ENCODE data around the gene WNT5A. TPM values are rescaled to one million over a fixed set of nuclear protein-coding genes. Genes with fewer than 3 reads are reported as not detected.

WNT5A gene
- polyA plus RNA-seq, 1 donor from 2014 or later = 0.59 TPM

DNA sequence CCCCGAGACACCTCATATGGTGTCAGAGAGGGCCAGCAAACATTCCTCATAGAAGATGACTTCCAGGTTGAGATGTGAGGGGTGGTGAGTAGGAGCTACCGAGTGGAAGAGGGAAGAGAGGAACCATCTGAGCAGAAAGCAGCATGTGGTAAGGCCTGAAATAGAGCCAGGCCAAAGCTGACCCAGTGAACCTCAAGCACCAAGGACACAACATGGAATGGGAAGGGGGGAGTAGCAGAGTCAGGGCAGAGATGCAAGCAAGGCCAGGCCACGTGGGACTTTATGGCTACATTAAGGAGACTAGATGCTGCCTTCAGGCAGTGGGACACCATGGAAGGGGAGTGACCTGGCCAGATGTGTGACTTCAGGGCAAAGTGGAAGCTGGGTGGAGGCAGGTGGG lies 38.3 kb upstream of the WNT5A start:
- no peak for TF ChIP-seq EZH2 (IDR thresholded peaks at IDR 0.05; ENCODE audit: borderline replicate concordance, insufficient read depth, low read length, poor library complexity, severe bottlenecking)
- TF ChIP-seq, protein P1, sequence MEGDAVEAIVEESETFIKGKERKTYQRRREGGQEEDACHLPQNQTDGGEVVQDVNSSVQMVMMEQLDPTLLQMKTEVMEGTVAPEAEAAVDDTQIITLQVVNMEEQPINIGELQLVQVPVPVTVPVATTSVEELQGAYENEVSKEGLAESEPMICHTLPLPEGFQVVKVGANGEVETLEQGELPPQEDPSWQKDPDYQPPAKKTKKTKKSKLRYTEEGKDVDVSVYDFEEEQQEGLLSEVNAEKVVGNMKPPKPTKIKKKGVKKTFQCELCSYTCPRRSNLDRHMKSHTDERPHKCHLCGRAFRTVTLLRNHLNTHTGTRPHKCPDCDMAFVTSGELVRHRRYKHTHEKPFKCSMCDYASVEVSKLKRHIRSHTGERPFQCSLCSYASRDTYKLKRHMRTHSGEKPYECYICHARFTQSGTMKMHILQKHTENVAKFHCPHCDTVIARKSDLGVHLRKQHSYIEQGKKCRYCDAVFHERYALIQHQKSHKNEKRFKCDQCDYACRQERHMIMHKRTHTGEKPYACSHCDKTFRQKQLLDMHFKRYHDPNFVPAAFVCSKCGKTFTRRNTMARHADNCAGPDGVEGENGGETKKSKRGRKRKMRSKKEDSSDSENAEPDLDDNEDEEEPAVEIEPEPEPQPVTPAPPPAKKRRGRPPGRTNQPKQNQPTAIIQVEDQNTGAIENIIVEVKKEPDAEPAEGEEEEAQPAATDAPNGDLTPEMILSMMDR (IDR thresholded peaks at IDR 0.05; ENCODE audit: poor library complexity, severe bottlenecking) = no peak
- TF ChIP-seq RAD21 (conservative IDR thresholded peaks at IDR 0.05) = no peak
- TF ChIP-seq POLR2AphosphoS5 (IDR thresholded peaks at IDR 0.05) = no peak
- no peak for TF ChIP-seq TAF1 (IDR thresholded peaks at IDR 0.05; ENCODE audit: low read depth)
- TF ChIP-seq SMC3 (conservative IDR thresholded peaks at IDR 0.05; ENCODE audit: poor library complexity) = no peak
- TF ChIP-seq, protein P2, sequence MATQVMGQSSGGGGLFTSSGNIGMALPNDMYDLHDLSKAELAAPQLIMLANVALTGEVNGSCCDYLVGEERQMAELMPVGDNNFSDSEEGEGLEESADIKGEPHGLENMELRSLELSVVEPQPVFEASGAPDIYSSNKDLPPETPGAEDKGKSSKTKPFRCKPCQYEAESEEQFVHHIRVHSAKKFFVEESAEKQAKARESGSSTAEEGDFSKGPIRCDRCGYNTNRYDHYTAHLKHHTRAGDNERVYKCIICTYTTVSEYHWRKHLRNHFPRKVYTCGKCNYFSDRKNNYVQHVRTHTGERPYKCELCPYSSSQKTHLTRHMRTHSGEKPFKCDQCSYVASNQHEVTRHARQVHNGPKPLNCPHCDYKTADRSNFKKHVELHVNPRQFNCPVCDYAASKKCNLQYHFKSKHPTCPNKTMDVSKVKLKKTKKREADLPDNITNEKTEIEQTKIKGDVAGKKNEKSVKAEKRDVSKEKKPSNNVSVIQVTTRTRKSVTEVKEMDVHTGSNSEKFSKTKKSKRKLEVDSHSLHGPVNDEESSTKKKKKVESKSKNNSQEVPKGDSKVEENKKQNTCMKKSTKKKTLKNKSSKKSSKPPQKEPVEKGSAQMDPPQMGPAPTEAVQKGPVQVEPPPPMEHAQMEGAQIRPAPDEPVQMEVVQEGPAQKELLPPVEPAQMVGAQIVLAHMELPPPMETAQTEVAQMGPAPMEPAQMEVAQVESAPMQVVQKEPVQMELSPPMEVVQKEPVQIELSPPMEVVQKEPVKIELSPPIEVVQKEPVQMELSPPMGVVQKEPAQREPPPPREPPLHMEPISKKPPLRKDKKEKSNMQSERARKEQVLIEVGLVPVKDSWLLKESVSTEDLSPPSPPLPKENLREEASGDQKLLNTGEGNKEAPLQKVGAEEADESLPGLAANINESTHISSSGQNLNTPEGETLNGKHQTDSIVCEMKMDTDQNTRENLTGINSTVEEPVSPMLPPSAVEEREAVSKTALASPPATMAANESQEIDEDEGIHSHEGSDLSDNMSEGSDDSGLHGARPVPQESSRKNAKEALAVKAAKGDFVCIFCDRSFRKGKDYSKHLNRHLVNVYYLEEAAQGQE (IDR thresholded peaks at IDR 0.05; ENCODE audit: borderline replicate concordance) = no peak
- TF ChIP-seq EP300 (conservative IDR thresholded peaks at IDR 0.05; ENCODE audit: poor library complexity, severe bottlenecking) = no peak
- no peak for TF ChIP-seq MXI1 (conservative IDR thresholded peaks at IDR 0.05; ENCODE audit: poor library complexity, severe bottlenecking)
- H2AFZ ChIP-seq (ENCODE audit: low read depth, low read length) = no peak overlapping the region
- no peaks in the 10 kb centered on the region for H3F3A ChIP-seq (ENCODE audit: insufficient read depth, low read length, poor library complexity, severe bottlenecking)
- H3K4me2 ChIP-seq (ENCODE audit: low read length) = no peak overlapping the region
- no peaks in the 10 kb centered on the region for H3K27me3 ChIP-seq (ENCODE audit: insufficient read depth, low read depth, low read length)
- H4K20me1 ChIP-seq (ENCODE audit: insufficient read depth) = no peaks in the 10 kb centered on the region
- no peaks in the 10 kb centered on the region for H3K36me3 ChIP-seq (ENCODE audit: insufficient read depth, low read length)
- H3K79me2 ChIP-seq (replicated peaks; ENCODE audit: insufficient read depth, low read length) = no peaks in the 10 kb centered on the region
- H3K4me3 ChIP-seq (ENCODE audit: low read length) = no peak overlapping the region
- H3K9me2 ChIP-seq (ENCODE audit: insufficient read depth, low read length) = no peaks in the 10 kb centered on the region
- no peaks in the 10 kb centered on the region for H3K9me3 ChIP-seq (ENCODE audit: low read length)
- H3K27ac ChIP-seq (ENCODE audit: low read length) = no peak overlapping the region
- H3K9ac ChIP-seq (ENCODE audit: low read length) = no peak overlapping the region

DNA sequence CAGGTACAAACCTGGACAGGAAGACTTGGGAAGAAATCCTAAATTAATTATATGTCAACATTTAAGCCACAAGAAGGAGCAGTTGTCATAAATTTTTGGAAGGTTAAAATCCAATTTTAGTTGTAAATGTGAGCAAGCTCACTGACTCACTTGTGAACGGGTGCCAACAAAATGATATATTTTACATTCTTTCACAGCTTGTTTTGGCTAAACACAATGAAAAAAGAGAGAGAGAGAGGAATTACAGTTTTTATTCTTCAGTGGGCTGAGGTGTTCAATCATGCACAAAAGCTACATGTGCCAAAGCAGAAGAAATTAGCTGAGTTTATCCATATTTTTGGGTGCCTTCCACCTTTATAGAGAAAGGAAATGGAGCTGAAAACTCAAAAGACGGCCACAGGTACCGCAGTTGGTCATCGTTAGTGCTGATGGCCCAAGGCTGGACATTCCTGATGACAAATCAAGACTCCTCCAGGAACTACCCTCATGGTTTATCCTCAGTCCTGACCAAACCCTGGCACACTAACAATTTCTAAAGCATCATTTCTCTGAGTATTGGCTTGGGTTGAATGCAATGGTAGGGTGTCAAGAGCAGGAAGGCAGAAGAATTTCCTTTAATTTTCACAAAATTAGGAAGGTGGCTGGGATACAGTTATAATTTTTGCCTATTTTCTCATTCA lies 37.6 kb upstream of the WNT5A start:
- Histone ChIP-seq H3K4me3 (ENCODE audit: low read length) (no peak overlapping the region), H3K27me3 (ENCODE audit: insufficient read depth, low read depth, low read length) (no peaks in the 10 kb centered on the region), H3K9me3 (ENCODE audit: low read length) (no peaks in the 10 kb centered on the region), H3K9ac (ENCODE audit: low read length) (no peak overlapping the region), H3F3A (ENCODE audit: insufficient read depth, low read length, poor library complexity, severe bottlenecking) (no peaks in the 10 kb centered on the region), H3K27ac (ENCODE audit: low read length) (no peak overlapping the region), H3K9me2 (ENCODE audit: insufficient read depth, low read length) (no peaks in the 10 kb centered on the region), H2AFZ (ENCODE audit: low read depth, low read length) (no peak overlapping the region), H3K36me3 (ENCODE audit: insufficient read depth, low read length) (no peaks in the 10 kb centered on the region), H3K79me2 (replicated peaks; ENCODE audit: insufficient read depth, low read length) (no peaks in the 10 kb centered on the region), H4K20me1 (ENCODE audit: insufficient read depth) (no peaks in the 10 kb centered on the region), H3K4me2 (ENCODE audit: low read length) (no peak overlapping the region)
- TF ChIP-seq EZH2 (IDR thresholded peaks at IDR 0.05; ENCODE audit: borderline replicate concordance, insufficient read depth, low read length, poor library complexity, severe bottlenecking) (no peak), SMC3 (conservative IDR thresholded peaks at IDR 0.05; ENCODE audit: poor library complexity) (no peak), POLR2AphosphoS5 (IDR thresholded peaks at IDR 0.05) (no peak), EP300 (conservative IDR thresholded peaks at IDR 0.05; ENCODE audit: poor library complexity, severe bottlenecking) (no peak), TAF1 (IDR thresholded peaks at IDR 0.05; ENCODE audit: low read depth) (no peak), MXI1 (conservative IDR thresholded peaks at IDR 0.05; ENCODE audit: poor library complexity, severe bottlenecking) (no peak), RAD21 (conservative IDR thresholded peaks at IDR 0.05) (no peak)
- TF ChIP-seq, protein P1 (IDR thresholded peaks at IDR 0.05; ENCODE audit: poor library complexity, severe bottlenecking) = no peak
- TF ChIP-seq, protein P2 (IDR thresholded peaks at IDR 0.05; ENCODE audit: borderline replicate concordance) = no peak
